GM19324 (cell line): ENCODE results near the gene SLF1.

Experiments used
- ATAC-seq: cut with Tn5 transposase; IDR thresholded peaks from one replicate; pipeline ENCODE4 v1.9.1; 2021; ENCODE audit warnings: mild to moderate bottlenecking, moderate library complexity; ENCODE audit not compliant: unreplicated experiment, low FRiP score

SLF1 gene

GRCh38 chr5:94705427-94705826 is 87.0 kb downstream of the SLF1 start:
- no peak for ATAC-seq

GRCh38 chr5:94707359-94707758 is 88.9 kb downstream of the SLF1 start:
- no peak for ATAC-seq

DNA sequence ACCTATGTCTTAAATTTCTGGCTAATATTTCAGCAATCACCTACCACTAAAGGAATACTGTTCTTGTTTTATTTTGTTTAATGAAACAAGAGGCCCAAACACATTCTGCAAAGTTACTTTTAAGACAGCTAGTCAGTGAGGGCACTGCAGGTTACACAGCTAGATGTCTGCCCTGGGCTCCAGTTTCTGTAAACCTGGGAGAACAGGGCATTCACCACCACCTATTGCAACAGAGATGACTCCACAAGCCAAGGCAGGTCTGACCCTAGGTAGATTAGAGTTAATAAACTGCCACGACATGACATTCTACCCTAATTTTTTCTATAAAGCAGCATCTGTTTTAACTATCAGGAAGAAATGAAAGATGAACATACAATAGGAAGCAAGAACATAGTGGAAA is 90.8 kb downstream of the SLF1 start:
- no peak for ATAC-seq

DNA sequence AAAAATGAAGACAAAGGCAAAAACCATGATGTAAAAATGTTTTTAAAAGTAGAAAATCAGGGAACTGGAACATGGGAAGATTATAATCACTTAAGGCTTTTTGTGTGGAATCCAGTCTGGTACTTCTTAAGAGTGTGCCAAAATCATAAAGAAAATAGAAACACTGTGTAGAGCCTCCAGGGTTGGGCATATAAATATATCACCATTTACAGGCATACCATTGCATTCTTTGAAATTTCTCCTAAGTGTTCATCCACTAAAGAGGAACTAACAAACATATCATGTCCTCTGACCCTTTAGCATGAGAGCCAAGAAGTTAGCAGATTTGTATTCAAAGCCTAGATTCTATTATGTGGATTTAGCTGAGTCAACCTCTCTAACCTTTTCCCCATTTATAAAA is 93.3 kb downstream of the SLF1 start:
- no peak for ATAC-seq

GRCh38 chr5:94715768-94716167 is 97.3 kb downstream of the SLF1 start:
- no peak for ATAC-seq

DNA sequence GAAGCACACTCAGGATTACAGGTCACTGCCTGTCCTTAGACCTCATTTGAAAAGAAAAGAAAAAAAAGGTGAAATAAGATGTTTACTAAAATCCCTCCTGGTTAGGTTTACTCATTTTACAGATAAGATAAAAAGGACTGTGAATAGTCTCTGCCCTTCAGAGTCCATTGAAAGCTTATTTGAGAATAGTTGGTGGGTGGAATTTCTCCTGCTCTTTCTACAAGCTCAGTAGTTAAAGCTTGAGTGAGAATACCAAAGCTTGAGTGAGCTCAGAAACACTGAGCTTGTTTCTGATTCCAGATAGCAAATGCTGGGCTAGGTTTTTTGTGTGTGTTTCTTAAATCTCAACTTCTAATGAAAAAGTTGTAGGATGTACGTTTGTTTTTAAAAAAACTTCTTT is 106.7 kb downstream of the SLF1 start:
- no peak for ATAC-seq

- no peak for ATAC-seq
Measured at GRCh38 chr5:94731471-94731870, 113.0 kb downstream of the SLF1 start.

- ATAC-seq: no peak
Measured at GRCh38 chr5:94736498-94736897, 118.0 kb downstream of the SLF1 start.

- no peak for ATAC-seq
Measured at GRCh38 chr5:94740286-94740685, 121.8 kb downstream of the SLF1 start.

- no peak for ATAC-seq
Measured at GRCh38 chr5:94742852-94743251, 124.4 kb downstream of the SLF1 start.

GRCh38 chr5:94744906-94745305 is 126.4 kb downstream of the SLF1 start:
- no peak for ATAC-seq

DNA sequence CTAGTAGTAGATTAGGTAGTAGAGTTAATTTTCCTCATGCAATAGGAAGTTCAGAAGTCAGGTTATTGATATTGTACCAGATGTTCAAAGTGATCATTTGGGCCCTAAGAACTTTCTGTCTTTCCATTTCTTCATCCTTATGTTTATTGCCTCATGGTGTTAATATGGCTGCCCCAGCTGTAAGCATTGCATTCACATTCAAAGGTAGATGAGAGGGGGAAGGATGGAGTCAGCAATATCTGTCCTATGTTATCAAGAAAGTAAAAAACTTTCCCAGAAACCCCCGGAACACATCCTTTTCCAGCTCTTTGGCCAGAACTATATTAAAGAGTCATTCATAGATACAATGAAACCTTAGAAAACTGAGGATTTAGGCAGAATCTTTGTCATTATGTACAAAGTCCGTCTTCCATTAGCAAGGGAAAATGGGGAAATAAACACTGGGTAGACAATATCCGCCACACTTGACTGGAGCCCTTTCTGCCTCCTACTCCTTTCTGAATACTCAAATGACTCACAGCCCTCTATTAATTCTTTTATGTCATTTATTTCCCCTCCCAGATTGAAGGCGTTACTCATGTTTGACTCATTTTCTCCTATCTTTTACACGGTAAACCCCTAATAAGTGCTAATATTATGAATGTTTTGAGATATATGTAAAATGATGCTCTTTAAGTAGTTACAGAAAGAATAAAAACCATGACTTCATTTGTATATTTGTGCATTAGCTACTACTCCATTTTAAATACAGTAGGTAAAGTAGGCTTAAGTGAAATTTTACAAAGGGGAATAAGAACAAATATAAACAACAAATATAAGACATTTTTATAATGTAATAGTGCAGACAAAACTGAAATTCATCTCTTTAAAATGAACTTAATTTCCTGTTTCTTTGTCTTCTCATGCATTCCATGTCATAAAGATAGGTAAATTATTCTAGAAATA is 127.6 kb downstream of the SLF1 start:
- ATAC-seq: no peak

DNA sequence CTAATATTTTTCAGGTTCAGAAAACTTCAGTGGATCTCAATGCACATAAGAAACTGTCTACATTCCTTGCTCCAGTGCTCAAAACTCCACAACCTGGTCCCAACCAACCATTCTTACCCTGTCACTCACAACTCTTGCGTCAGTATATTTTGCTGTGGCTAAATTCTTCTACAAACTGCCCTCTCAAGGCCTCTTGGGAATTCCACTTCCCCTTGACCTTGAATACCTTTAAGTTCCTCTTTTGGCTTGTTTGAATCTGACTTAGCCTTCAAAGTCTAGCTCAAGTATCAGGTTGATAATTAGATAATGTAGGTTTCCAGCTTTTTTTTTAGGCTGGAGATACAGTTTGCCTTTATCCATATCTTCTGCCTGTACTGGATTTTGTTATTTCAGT is 128.3 kb downstream of the SLF1 start:
- peak; percentile 61 for ATAC-seq
